ENCODE data around the gene LIN28B. TPM values are rescaled to one million over a fixed set of nuclear protein-coding genes. Genes with fewer than 3 reads are reported as not detected.
"Not testable (repeated sequence)": the region's sequence is repeated elsewhere in the genome, so short reads cannot be mapped to it uniquely, and the experiment has no call there.

The LIN28B gene
- total and polyA plus RNA-seq, 2 donors (not counting 1 experiment from before 2014, with no cell fraction given) = not detected

DNA sequence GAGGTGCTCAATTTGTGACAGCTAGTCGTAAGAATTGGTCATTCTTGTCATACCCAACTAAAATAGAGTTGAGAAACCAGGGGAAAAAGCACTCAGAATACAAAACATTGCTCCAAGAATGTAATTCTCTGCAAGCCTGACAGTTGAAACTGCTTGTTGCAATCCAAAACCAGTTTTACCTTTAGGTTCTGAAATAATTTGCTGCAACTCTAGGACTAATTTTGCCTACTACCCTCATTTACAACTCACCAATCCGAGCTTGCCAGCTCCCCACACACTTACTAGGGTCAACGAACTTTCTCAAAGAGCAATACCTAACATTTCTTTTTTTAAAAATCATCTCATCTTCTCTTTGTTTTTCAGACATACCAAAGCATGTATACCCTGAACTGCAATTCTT lies 29.7 kb downstream of the LIN28B start:
- H3K27ac ChIP-seq (ENCODE audit: insufficient read depth, low read length) = no peak overlapping the region
- H3K9ac ChIP-seq (ENCODE audit: insufficient read depth, low read length) = no peak overlapping the region
- TF ChIP-seq, protein P1, sequence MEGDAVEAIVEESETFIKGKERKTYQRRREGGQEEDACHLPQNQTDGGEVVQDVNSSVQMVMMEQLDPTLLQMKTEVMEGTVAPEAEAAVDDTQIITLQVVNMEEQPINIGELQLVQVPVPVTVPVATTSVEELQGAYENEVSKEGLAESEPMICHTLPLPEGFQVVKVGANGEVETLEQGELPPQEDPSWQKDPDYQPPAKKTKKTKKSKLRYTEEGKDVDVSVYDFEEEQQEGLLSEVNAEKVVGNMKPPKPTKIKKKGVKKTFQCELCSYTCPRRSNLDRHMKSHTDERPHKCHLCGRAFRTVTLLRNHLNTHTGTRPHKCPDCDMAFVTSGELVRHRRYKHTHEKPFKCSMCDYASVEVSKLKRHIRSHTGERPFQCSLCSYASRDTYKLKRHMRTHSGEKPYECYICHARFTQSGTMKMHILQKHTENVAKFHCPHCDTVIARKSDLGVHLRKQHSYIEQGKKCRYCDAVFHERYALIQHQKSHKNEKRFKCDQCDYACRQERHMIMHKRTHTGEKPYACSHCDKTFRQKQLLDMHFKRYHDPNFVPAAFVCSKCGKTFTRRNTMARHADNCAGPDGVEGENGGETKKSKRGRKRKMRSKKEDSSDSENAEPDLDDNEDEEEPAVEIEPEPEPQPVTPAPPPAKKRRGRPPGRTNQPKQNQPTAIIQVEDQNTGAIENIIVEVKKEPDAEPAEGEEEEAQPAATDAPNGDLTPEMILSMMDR (conservative IDR thresholded peaks at IDR 0.05 in 1 of 2, IDR thresholded peaks at IDR 0.05 in 1 of 2; ENCODE audit: low read depth in 1 of 2, low read length in 2 of 2) = no peak
- no peak for TF ChIP-seq EZH2 (IDR thresholded peaks at IDR 0.05; ENCODE audit: low read length, missing control alignments)

DNA sequence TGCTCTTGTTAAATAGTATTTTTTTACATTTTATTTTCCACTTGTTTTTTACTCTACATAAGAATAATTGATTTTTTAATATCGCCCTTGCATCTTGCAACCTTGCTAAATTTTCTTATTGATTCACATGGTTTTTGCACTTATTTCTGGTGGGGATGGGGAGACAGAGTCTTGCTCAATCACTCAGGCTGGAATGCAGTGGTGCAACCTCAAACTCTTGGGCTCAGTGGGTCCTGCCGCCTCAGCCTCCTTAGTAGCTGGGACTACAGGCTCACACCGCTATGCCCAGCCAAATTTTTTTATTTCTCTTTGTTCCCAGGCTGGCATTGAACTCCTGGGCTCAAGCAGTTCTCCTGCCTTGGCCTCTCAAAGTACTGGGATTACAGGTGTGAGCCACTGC lies 30.3 kb downstream of the LIN28B start:
- Histone ChIP-seq H3K79me2 (ENCODE audit: control insufficient read depth, insufficient read depth, low read length) (no peaks in the 10 kb centered on the region), H3K9me3 (ENCODE audit: control insufficient read depth, insufficient read depth, low read depth, low read length) (no peaks in the 10 kb centered on the region), H4K20me1 (ENCODE audit: control insufficient read depth, extremely low read depth, insufficient read depth, low read length) (no peaks in the 10 kb centered on the region), H3K27ac (ENCODE audit: insufficient read depth, low read length) (no peak overlapping the region), H3K4me3 (replicated peaks in 1 of 4; ENCODE audit: control extremely low read depth in 1 of 4, insufficient read depth in 1 of 4, low read depth in 3 of 4, low read length in 4 of 4) (no peak overlapping the region), H3K4me1 (ENCODE audit: control insufficient read depth, extremely low read depth, insufficient read depth, low read length) (no peaks in the 10 kb centered on the region), H3K27me3 (ENCODE audit: control insufficient read depth, insufficient read depth, low read length) (no peaks in the 10 kb centered on the region), H3K36me3 (ENCODE audit: control insufficient read depth, insufficient read depth, low read length) (no peaks in the 10 kb centered on the region), H3K9ac (ENCODE audit: insufficient read depth, low read length) (no peak overlapping the region), H2AFZ (ENCODE audit: low read length) (no peak overlapping the region), H3K4me2 (ENCODE audit: extremely low read depth, insufficient read depth, low read length) (no peak overlapping the region)
- TF ChIP-seq EZH2 (IDR thresholded peaks at IDR 0.05; ENCODE audit: low read length, missing control alignments) = no peak
- TF ChIP-seq, protein P1 (conservative IDR thresholded peaks at IDR 0.05 in 1 of 2, IDR thresholded peaks at IDR 0.05 in 1 of 2; ENCODE audit: low read depth in 1 of 2, low read length in 2 of 2) = no peak
- DNase-seq (ENCODE audit: low read depth in 2 of 2) = no peak

More for the DNA sequence above, 29.7 kb downstream of the LIN28B start:
- Histone ChIP-seq H3K9me3 (ENCODE audit: control insufficient read depth, insufficient read depth, low read depth, low read length) (no peaks in the 10 kb centered on the region), H3K4me1 (ENCODE audit: control insufficient read depth, extremely low read depth, insufficient read depth, low read length) (no peaks in the 10 kb centered on the region), H4K20me1 (ENCODE audit: control insufficient read depth, extremely low read depth, insufficient read depth, low read length) (no peaks in the 10 kb centered on the region), H3K36me3 (ENCODE audit: control insufficient read depth, insufficient read depth, low read length) (no peaks in the 10 kb centered on the region), H3K27me3 (ENCODE audit: control insufficient read depth, insufficient read depth, low read length) (no peaks in the 10 kb centered on the region), H3K79me2 (ENCODE audit: control insufficient read depth, insufficient read depth, low read length) (no peaks in the 10 kb centered on the region), H3K4me2 (ENCODE audit: extremely low read depth, insufficient read depth, low read length) (no peak overlapping the region), H3K4me3 (replicated peaks in 1 of 4; ENCODE audit: control extremely low read depth in 1 of 4, insufficient read depth in 1 of 4, low read depth in 3 of 4, low read length in 4 of 4) (no peak overlapping the region), H2AFZ (ENCODE audit: low read length) (no peak overlapping the region)
- no peak for DNase-seq (ENCODE audit: low read depth in 2 of 2)

DNA sequence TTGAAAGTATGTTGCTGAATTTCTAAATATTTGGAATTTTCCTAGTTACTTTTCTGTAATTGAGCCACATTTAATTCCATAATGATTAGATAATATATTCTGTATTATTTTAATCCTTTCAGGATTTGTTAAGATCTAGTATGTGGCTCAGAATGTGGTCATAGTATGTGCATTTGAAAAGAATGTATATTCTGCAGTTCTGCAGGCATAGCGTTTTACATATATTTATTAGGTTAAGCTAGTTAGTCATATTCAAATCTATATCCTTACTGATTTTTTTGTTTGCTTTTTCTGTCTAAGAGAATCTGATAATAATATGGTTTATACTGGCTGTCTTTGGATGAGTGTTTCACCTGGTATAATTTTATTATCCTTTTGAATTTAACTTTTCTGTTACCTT lies 33.2 kb downstream of the LIN28B start:
- H3K9me3 ChIP-seq (ENCODE audit: control insufficient read depth, insufficient read depth, low read depth, low read length) = no peaks in the 10 kb centered on the region
- TF ChIP-seq, protein P1 (conservative IDR thresholded peaks at IDR 0.05 in 1 of 2, IDR thresholded peaks at IDR 0.05 in 1 of 2; ENCODE audit: low read depth in 1 of 2, low read length in 2 of 2) = no peak
- no peak for TF ChIP-seq EZH2 (IDR thresholded peaks at IDR 0.05; ENCODE audit: low read length, missing control alignments)

DNA sequence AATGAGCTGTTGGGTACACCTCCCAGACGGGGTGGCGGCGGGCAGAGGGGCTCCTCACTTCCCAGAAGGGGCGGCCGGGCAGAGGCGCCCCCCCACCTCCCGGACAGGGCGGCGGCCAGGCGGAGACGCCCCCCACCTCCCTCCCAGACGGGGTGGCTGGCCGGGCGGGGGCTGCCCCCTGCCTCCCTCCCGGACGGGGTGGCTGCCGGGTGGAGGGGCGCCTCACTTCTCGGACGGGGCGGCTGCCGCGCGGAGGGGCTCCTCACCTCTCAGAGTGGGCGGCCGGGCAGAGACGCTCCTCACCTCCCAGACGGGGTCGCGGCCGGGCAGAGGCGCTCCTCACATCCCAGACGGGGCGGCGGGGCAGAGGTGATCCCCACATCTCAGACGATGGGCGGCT lies 34.2 kb downstream of the LIN28B start:
- H2AFZ ChIP-seq (ENCODE audit: low read length); H3K9ac ChIP-seq (ENCODE audit: insufficient read depth, low read length); H3K9me3 ChIP-seq (ENCODE audit: control insufficient read depth, insufficient read depth, low read depth, low read length); H3K4me1 ChIP-seq (ENCODE audit: control insufficient read depth, extremely low read depth, insufficient read depth, low read length); H3K36me3 ChIP-seq (ENCODE audit: control insufficient read depth, insufficient read depth, low read length); H3K79me2 ChIP-seq (ENCODE audit: control insufficient read depth, insufficient read depth, low read length); H3K4me3 ChIP-seq (replicated peaks in 1 of 4; ENCODE audit: control extremely low read depth in 1 of 4, insufficient read depth in 1 of 4, low read depth in 3 of 4, low read length in 4 of 4); H3K27ac ChIP-seq (ENCODE audit: insufficient read depth, low read length); H3K4me2 ChIP-seq (ENCODE audit: extremely low read depth, insufficient read depth, low read length); H3K27me3 ChIP-seq (ENCODE audit: control insufficient read depth, insufficient read depth, low read length); DNase-seq (ENCODE audit: low read depth in 2 of 2); H4K20me1 ChIP-seq (ENCODE audit: control insufficient read depth, extremely low read depth, insufficient read depth, low read length): not testable (repeated sequence)

More for the DNA sequence above, 33.2 kb downstream of the LIN28B start:
- Histone ChIP-seq H3K4me3 (replicated peaks in 1 of 4; ENCODE audit: control extremely low read depth in 1 of 4, insufficient read depth in 1 of 4, low read depth in 3 of 4, low read length in 4 of 4) (no peak overlapping the region), H3K79me2 (ENCODE audit: control insufficient read depth, insufficient read depth, low read length) (no peaks in the 10 kb centered on the region), H3K4me1 (ENCODE audit: control insufficient read depth, extremely low read depth, insufficient read depth, low read length) (no peaks in the 10 kb centered on the region), H3K4me2 (ENCODE audit: extremely low read depth, insufficient read depth, low read length) (no peak overlapping the region), H2AFZ (ENCODE audit: low read length) (no peak overlapping the region), H4K20me1 (ENCODE audit: control insufficient read depth, extremely low read depth, insufficient read depth, low read length) (no peaks in the 10 kb centered on the region), H3K36me3 (ENCODE audit: control insufficient read depth, insufficient read depth, low read length) (no peaks in the 10 kb centered on the region), H3K27me3 (ENCODE audit: control insufficient read depth, insufficient read depth, low read length) (no peaks in the 10 kb centered on the region), H3K9ac (ENCODE audit: insufficient read depth, low read length) (no peak overlapping the region), H3K27ac (ENCODE audit: insufficient read depth, low read length) (no peak overlapping the region)
- no peak for DNase-seq (ENCODE audit: low read depth in 2 of 2)

DNA sequence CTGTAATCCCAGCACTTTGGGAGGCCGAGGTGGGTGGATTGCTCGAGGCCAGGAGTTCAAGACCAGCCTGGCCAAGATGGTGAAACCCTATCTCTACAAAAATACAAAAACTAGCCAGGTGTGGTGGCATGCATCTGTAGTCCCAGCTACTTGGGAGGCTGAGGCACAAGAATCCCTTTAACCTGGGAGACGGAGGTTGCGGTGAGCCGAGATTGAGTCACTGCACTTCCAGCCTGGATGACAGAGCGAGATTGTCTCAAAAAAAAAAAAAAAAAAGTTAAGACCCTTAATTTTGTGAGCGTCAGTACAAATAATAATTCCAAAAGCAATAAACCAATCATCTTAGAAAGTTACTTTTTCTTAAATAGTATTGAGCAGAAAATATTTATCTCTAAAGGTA lies 36.7 kb downstream of the LIN28B start:
- not testable (repeated sequence) for DNase-seq (ENCODE audit: low read depth in 2 of 2); H4K20me1 ChIP-seq (ENCODE audit: control insufficient read depth, extremely low read depth, insufficient read depth, low read length); H2AFZ ChIP-seq (ENCODE audit: low read length); H3K79me2 ChIP-seq (ENCODE audit: control insufficient read depth, insufficient read depth, low read length); H3K4me2 ChIP-seq (ENCODE audit: extremely low read depth, insufficient read depth, low read length); H3K27me3 ChIP-seq (ENCODE audit: control insufficient read depth, insufficient read depth, low read length); H3K4me1 ChIP-seq (ENCODE audit: control insufficient read depth, extremely low read depth, insufficient read depth, low read length); H3K4me3 ChIP-seq (replicated peaks in 1 of 4; ENCODE audit: control extremely low read depth in 1 of 4, insufficient read depth in 1 of 4, low read depth in 3 of 4, low read length in 4 of 4); H3K9me3 ChIP-seq (ENCODE audit: control insufficient read depth, insufficient read depth, low read depth, low read length); H3K9ac ChIP-seq (ENCODE audit: insufficient read depth, low read length); H3K27ac ChIP-seq (ENCODE audit: insufficient read depth, low read length); H3K36me3 ChIP-seq (ENCODE audit: control insufficient read depth, insufficient read depth, low read length)
